NCI-H345 (cell line): Measurements from ENCODE around the gene C14orf119.
A peak's percentile ranks its signal among the peaks of the same experiment; 100 is the strongest.

Experiments
- DNase-seq: peaks from one replicate; lab custom pipeline; 2025; lab: John Stamatoyannopoulos, UW

C14orf119 gene

DNA sequence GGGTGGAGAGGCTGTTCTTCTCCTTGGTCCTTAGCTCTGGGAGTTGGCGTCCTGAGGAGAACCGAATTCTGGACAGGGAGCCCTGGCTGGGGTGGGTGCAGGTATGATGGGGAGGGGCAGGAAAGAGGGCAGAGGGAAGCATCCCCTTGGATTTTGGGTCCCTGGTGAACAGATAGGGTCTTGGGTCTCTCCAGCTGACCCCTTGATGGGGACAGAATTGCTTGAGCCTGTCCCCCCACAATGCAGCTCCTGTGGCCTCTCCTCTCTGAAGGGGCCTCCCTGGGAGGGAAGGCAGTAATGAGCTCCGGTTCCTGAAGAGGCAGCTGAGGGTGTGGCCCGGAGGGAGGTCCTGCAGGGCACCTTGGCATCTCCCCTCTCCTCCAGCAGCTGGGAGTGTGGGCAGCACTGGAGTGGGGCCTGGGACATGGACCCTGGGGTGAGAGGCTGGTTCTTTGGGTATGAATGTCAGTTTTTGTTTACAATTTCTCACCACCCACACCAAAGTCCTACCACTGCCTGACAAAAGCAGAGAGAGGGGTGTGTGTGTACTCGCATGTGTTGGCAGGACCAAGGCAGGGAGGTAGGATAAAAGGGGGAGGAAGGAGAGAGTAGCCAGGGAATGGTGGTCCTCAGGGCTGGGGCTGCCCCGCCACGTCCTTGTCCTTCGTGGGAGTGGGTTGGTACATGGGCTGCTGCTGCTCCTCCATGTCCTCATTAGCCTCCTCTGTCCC is 31.4 kb downstream of the C14orf119 start:
- DNase-seq, result no peak

DNA sequence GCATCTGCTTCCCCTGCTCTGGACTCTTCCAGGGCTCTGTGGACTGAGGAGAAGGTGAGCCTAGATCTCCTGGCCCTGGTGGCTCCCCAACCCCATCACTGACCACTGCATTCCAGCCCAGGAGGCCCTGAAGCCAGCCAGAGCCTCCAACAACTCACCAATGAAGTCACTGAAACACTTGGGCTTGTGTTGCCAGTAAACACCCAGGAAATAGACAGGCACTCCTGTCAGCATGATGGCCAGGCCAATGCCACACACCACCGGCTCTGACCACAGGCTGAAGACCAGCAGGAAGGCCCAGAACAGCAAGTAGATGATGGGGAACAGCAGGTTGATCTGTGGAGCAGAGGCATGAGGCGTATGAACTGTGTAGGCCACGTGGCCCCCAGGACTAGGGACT is 32.6 kb downstream of the C14orf119 start:
- DNase-seq, result no peak

DNA sequence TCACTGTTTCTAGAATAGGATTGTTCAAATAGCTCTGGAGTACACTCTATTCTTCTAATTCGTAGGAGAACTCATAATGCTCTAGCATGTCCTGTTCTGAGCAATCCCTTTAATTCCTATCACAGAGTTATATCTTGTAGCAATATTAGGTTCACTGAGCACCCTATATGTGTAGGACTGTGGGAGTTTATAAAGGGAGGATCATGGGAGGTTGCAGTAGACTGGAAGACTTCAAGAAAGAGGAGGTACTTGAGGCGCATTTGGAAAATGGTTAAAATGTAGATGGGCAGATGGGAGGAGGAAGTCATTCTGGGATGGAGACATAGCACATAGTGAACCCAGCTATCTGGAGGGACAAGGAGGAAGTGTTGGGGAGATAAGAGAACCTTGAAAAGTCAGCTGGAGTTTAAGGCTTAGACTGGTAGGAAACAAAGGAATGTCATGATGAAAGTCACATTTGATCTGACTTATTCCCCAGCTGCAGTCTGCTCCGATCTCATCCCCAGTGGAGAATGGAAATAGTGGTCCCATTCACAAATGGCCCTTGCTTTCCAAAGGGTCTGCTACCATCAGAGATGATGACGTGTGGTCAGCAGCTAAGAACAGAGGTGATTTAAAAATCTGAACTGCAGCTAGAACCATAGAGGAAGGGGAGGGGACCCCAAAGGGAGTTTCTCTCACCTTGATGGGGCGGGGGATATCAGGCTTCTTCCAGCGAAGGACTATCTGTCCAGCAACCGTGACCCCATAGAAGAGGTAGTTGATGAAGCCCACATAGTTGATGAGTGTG is 33.9 kb downstream of the C14orf119 start:
- DNase-seq, result no peak

DNA sequence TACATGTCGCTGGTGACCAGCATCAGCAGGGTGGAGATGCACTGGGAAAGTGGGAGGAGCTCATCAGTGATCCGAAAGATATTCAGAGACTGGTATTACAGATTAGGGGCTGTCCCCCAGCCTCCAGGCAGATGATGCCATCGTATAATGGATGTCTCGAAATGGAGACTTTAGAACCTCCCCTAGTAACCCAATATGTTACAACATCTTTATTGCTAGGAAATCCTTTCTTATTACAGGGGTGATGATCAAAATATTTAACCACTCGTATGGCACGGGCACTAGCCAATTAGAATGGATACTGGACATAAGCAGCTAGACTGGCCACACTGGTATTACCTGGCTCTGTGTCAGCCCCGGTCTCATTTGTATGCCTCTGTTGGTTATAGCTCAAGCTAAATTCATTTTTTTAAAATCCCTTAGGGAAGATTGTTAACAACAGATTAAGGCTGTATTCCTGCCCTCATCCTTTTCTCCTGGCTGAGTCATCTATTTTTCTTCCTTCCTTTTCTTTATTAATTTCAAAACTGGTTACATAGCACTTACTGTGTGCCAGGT is 34.5 kb downstream of the C14orf119 start:
- DNase-seq, result no peak

DNA sequence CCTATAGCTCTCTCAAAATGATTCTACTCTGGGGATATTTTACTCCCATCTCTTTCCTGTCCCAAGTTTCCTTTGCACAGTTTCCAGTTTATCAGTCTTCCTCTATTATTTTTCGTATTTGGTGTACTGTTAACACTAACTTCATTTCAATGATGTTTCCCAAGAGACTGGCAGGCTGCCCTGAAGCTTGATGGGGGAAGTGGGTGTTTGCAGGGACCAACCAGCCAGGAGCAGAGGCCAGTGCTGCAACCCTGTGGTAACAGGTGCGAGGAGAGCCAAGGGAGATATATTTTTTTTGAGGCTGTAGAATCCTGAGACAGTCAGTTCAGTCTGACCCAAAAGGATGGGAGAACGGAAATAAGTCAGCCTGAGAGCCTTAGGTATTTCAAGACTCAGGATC is 35.6 kb downstream of the C14orf119 start:
- no peak for DNase-seq

DNA sequence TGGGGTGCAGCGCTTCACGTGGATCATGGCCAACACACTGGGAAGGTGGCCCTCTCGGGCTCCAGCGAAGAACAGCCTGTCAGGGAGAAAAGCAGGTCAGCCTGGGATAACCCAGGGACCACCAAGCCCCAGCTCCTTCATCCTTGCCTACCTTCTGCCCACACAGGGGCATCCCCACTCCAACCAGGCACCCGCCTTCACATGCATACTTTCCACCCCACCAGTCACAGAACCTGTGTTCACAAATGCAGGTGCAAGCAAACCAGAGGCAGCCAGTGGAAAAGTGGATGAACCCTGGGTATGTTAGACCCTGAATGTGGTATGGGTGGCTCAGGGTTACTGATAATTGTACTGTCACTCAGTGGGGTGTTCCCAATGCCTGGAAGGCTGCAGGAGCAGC is 36.2 kb downstream of the C14orf119 start:
- no peak for DNase-seq

DNA sequence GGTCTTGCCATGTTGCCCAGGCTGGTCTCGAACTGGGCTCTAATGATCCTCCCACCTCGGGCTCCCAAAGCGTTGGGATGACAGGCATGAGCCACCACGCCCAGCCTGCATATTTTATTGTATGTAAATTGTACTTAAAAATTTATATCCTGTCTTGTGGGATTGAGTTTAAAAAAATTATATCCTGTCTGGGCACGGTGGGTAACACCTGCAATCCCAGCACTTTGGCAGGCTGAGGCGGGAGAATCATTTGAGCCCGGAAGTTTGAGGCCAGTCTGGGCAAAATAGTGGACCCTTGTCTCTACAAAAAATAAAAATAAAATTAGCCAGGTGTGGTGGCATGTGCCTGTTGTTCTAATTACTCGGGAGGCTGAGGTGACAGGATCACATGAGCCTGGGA is 37.7 kb downstream of the C14orf119 start:
- DNase-seq, result no peak

DNA sequence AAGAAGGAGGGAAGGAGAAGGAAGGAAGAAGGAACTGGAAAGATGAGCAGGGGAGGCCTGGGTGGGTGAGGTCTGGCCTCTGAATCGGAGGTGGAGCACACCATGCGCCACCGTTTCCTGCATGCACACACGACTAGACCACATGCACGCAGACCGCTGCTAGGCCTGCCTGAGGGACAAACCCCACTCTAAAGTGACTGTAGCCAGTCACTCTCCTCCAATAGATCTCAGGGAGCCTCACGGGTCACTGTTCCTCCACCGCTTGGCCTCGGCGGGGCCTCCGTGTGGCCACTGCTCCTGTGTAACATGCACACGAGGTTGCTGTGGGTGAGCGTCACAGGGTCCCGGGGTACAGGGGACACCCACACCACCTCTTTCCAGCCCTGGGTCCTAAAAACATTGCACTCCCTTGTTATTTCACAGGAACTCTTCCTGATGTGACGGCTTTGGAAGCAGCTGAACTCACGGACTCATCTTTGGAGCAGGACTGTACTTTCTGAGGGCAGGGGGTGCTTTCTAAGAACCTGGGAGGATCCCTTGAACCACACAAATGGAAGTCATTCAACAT is 41.3 kb downstream of the C14orf119 start:
- no peak for DNase-seq

DNA sequence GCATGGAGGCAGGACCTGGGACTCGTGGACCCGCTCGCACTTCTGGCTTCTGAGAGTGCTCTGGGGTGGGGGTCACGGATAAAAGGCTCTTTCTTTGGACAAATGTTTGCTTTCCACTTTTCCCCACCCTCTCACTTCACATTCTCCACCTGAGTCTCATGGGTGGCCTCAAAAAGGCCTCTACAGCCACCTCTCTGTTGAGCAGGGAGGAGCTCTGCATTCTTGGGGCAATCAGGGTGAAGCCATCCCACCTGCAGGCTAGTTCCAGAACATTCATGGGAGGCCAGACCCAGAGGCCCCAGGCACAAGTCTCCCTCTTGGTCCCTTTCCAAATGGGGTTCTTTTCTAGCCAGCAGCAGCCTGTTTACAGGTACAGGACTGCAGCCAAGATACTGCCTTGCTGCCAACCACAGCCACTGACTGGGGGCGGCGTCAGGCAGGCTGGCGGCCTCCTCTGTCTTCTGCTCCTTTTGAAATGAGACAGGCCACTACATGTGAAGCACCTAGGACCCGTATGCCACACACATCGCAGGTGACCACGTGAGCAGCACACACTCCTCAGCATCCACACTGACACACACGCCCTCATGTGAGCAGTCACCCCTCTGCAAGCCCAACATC is 42.0 kb downstream of the C14orf119 start:
- no peak for DNase-seq

DNA sequence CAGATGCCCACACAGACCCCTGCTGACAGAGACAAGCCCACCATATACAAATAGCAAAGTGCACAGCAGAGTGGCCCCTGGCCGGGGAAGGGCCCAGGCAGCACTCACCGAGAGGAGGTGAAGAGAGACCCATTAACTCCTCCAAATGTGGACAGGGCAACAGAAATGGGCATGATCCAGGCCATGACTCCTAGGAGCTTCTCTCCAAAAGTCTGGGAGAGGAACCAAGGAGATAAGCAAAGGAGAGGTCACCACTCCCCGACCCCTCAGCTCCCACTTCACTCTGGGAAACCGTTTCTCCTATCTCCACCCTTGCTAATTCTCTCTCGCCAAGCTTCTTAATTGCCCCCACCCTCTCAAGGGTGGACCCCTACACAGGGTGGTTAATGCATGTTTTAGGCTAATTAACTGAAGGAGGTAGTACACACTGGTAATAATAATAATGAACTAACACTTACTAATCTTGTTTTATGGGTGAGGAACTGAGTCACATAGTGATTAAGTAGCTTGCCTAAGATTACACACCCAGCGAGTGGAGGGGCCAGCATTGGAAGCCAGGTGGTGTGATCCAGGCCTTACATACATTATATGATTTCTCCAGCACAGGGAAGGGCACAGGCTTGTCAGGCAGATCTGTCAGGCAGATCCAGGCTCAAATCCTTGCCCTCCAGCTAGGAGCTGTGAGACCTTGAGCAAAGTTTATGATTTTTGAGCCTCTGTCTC is 42.7 kb downstream of the C14orf119 start:
- no peak for DNase-seq

DNA sequence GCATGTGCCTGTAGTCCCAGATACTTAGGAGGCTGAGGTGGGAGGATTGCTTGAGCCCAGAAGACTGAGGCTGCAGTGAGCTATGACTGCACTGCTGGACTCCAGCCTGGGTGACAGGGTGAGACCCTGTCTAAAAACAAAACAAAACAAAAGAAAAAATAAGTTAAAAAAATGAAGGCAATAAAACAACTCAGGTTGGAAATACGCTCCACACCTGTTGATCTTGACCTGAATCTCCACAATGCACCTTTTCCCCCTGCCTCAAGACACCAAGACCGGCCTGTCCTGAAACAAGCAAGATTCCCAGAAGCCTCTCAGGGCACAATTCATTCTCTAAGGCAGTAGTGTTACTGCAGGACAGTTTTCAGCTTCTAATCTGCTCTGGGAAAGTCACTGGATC is 44.6 kb downstream of the C14orf119 start:
- DNase-seq, result no peak

DNA sequence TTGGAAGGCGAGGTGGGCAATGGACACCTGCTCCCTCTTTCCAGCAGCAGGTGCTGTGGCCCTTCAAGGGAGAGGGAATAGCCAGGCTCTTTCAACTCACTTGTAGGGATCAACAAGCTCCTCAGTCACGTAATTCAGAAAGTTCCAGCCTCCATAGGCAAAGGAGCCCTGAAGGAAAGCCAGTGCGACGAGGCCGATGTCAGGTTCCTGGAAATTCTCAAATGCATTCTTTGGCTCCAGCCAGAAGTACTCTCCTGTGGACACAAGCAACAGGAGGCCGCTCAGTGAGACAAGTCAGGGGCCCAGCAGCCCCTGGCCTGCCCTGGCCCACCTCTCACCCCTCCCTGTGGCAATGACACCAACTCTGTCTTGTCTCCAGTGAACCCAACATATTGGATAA is 45.1 kb downstream of the C14orf119 start:
- DNase-seq, result no peak

DNA sequence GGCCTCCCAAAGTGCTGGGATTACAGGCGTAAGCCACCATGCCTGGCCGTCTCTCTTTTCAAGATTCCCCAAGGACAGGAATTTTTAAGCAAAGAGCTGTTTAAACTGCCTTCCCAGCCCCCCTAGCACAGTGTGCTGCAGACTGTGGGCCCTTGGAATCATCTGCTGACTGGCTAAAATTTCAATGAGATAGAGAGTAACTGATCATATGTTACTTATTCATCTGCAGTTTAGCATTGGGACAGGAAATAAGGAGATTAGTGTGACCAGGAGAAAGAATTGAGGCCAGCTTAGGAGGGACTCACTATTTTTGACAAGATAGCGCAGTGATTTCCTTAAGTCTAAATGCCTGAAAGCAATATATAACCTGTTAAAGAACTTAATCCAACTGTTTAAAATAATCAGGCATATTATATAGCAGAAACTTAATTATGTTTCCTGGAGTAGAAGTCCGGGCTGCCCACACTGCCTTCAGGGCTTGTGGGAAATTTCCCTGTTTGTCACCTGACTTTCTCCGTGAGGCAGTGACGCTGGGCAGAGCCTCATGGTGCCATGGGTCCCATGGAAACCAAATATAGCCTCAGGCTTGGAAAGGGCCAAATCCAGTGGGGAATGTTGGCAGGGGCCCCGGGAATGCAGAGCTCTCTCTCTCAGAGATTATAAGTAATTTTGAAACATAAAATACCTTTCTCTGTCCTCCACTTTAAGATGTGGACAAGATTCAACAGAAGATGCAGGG is 46.6 kb downstream of the C14orf119 start:
- peak; percentile 8 for DNase-seq

DNA sequence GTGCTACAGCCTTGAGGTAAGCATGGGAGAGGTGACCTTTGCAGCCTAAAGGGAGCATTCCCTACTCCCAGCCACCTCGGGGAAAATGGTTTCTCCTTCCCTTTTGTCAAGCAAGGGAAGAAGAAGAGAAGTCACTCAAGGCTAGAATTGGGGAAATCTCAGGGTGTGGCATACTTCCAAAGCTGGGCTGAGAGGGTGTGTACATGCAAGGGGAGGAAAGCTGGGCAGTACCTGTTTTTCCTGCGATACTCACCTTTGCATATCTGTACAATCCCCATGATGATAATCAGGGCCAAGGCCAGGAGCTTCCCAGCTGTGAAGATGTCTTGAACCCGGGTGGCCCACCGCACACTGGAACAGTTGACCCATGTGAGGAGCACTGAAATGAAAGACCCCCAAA is 47.5 kb downstream of the C14orf119 start:
- DNase-seq, result no peak

DNA sequence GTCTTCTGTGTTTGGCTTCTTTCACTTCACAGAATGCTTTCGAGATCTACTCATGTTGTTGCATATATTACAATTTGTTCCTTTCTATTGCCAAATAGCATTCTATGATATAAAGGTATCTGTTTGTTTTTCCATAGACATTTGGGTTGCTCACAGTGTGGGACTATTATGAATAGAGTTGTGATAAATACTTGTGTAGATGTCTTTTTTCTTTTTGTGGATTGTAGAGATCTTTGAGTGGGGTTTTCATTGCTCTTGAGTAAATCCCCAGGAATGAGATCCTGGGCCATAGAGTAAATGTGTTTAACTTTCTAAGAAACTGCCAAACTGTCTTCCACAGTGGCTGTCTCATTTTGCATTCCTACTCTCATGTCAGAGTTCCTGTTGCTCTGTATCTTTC is 48.6 kb downstream of the C14orf119 start:
- no peak for DNase-seq

DNA sequence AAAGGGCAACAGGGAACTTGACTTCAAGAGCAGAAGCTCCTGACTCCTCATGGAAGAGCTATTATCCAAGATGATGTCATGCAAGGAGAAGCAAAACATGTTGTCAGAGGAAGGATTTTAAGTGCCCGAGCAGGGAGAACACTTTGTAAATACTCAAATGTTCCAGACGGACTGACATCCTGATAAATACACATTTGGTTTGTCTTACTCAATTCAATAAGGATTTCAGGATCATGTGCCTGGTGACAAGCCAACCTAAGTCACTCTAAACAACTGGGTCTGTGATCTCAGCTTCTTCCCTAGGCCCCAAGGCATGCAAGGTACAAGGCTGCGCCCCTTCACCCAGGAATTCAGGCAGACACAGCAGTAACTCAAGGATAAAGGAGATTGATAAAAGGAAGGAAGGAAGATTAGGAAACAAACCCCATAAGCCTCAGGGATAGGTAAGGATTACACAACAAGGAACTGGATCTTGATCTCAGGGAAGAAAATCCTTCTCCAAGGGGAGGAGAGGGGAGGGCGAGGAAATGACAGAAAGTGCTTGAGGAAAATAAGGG is 50.6 kb downstream of the C14orf119 start:
- DNase-seq, result no peak

DNA sequence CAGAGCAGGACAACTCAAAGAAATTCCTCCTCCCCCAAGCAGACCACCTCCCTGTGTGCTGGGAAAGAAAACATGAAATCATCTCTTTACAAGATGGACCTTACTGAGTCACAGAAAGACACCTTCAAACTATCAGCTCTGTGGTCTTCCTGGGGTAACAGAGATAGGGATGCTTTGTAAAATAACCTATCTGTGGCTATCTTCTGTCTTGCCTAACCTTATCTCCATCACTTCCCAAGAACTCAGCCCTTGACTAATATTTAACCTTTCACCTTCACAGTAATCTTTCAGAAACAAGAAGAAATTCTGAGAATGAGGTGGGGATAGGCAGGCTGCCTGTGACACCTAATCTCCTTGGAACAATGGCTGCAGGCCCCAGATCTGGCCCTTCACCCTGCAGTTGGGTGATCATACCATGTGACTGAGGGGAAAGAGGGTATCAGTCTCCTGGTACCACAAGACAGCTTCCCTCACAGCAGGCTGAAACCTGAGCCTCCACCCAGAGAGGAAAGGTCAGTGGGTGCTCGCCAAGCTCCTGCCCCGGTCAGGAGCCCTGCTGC is 51.1 kb downstream of the C14orf119 start:
- DNase-seq, result no peak

DNA sequence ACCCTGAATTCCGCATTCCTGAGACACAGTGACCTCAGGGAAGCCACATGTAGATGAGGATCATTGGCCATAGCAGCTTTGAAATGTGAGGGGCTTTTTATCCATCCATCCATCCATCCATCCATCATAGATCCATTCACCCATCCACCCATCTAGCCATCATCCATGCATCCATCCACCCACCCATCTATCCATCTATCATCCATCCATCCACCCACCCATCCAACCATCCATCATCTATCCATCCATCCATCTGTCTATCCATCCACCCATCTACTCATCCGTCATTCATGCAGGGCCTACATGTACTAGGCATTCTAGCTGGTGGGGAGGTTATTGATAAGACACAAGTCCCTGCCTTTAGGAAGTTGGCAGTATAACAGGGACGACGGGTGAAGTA is 51.7 kb downstream of the C14orf119 start:
- DNase-seq, result no peak

DNA sequence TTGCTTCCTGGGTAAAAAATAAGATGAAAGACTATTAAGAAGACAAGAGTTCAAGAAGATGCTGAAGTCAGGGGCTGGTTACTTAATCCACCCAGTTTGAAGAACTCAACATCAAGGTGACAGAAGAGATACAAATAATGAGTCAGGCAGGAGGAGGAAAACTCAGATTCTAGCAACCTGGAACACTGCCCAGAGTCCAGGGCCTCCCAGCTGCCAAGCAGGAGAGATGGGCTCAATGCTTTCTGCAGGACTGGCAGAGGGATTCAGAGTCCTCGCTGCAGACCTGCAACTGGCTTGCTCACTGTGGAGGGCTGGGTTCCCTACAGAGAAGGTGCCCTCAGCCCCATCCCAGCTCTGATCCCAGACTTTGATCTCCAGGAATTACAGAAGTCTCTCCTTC is 52.4 kb downstream of the C14orf119 start:
- no peak for DNase-seq

DNA sequence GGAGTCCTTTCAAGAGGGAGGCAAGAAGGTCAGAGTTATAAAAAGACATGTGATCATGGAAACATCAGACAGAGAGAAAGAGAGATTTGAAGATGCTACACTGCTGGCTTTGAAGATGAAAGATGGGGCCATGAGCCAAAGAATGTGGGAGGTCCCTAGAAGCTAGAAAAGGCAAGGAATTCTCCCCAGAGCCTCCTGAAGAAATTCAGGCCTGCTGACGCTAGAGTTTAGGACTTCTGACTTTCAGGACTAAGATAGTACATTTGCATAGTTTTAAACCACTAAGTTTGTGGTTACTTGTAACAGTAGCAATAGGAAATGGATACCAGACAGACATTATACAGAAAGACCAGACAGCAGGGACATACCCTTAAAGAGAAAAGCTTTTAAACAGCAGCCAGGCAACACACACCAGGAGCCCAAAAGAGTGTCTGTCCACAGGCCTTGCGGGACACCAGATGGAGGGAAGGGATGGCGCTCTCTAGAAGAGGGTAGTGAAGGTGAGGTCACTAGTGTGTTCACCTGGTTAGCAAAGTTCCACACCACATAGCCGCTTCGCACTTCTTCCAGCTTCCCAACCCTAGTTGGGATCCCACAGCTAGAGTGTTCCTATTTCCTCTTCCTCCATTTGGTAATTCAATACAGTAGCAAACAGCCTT is 53.4 kb downstream of the C14orf119 start:
- DNase-seq, result no peak
